Heart left ventricle (tissue), 13 donors: ENCODE results near the gene ITPR2.

Experiments
- POLR2A ChIP-seq, 2 donors: fragments of 450-650 bp; IDR thresholded peaks; one replicate each; pipeline ENCODE4 v1.6.1; 2017; ENCODE audit warnings: antibody characterized with exemption in 2 of 2, mild to moderate bottlenecking in 2 of 2, moderate library complexity in 2 of 2
- TF ChIP-seq, protein P1 (sequence below), 12 donors: fragments of 200-600 bp; sonication (generic) in 4 of 12; IDR thresholded peaks; one replicate each; pipeline versions ENCODE4 v1.5.0 to v1.8.0; 2018 to 2022; ENCODE audit warnings: antibody characterized with exemption in 12 of 12, mild to moderate bottlenecking in 5 of 12
- donor health status: ischemic (EF 13 %, LVEDD 7.1; RV severe dilation, severe dysfunction).
- donor health status: DM: no; HTN: yes; CAD: no.
- donor health status: DM: no; HTN: no; CAD: no.
- donor health status: ischemic (EF 25% LVEDD 6.9; RV normal size, moderate dysfunction).
- donor health status: ischemic (EF 25% LVEDD 5.7; RV mildly dilated, moderate dysfunction).
- donor health status: ischemic (EF 35%, LVEDD 5.7; RV mildly dilated, moderate dysfunction).
- donor health status: nonischemic (EF 11% LVEDD 7.7; RV severe dilation, severe dysfunction).
- donor health status: DM: yes; HTN: yes; CAD: no.
- donor health status: PGD.
- donor health status: ischemic (EF 29% LVEDD 5.4; RV normal size, mild dysfunction).
- donor health status: nonischemic (EF 23%, LVEDD 6.1; RV moderate dilation, normal function).

- TF ChIP-seq, protein P1, sequence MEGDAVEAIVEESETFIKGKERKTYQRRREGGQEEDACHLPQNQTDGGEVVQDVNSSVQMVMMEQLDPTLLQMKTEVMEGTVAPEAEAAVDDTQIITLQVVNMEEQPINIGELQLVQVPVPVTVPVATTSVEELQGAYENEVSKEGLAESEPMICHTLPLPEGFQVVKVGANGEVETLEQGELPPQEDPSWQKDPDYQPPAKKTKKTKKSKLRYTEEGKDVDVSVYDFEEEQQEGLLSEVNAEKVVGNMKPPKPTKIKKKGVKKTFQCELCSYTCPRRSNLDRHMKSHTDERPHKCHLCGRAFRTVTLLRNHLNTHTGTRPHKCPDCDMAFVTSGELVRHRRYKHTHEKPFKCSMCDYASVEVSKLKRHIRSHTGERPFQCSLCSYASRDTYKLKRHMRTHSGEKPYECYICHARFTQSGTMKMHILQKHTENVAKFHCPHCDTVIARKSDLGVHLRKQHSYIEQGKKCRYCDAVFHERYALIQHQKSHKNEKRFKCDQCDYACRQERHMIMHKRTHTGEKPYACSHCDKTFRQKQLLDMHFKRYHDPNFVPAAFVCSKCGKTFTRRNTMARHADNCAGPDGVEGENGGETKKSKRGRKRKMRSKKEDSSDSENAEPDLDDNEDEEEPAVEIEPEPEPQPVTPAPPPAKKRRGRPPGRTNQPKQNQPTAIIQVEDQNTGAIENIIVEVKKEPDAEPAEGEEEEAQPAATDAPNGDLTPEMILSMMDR (IDR thresholded peaks at IDR 0.05), result no peak
- no peak for TF ChIP-seq POLR2A (IDR thresholded peaks at IDR 0.05)
Measured at GRCh38 chr12:26554332-26554731, 278.7 kb downstream of the ITPR2 start.
